Muscle of leg (tissue), 11 donors: ENCODE measurements around the gene CNOT9. TPM values are rescaled to one million over a fixed set of nuclear protein-coding genes. Genes with fewer than 3 reads are reported as not detected.
A peak's percentile ranks its signal among the peaks of the same experiment; 100 is the strongest.

Experiments used
- DNase-seq: peaks from one replicate; pipeline ENCODE4 v3.0.0; 2013
- H3K27ac ChIP-seq: one replicate; pipeline ENCODE4 v1.5.1; 2013; ENCODE audit warnings: mild to moderate bottlenecking, low read length, control low read depth
- H3K27me3 ChIP-seq: one replicate; pipeline ENCODE4 v1.6.1; 2013; ENCODE audit warnings: low read length; ENCODE audit not compliant: control insufficient read depth, insufficient read depth
- H3K36me3 ChIP-seq: one replicate; pipeline ENCODE4 v1.6.1; 2013; ENCODE audit warnings: low read length; ENCODE audit not compliant: control insufficient read depth, insufficient read depth
- H3K4me1 ChIP-seq: one replicate; pipeline ENCODE4 v1.6.1; 2013; ENCODE audit warnings: low read length; ENCODE audit not compliant: control insufficient read depth, insufficient read depth
- H3K4me3 ChIP-seq: one replicate; pipeline ENCODE4 v1.5.1; 2013; ENCODE audit warnings: low read length, control low read depth
- H3K9me3 ChIP-seq: replicated peaks from 2 replicates; pipeline ENCODE4 v1.6.1; 2013; ENCODE audit warnings: low read depth, low read length; ENCODE audit not compliant: control insufficient read depth
- WGBS: methylation state at CpG from one replicate; pipeline ENCODE4 v1.1.5; 2013; ENCODE audit warnings: missing lambda C conversion rate; ENCODE audit not compliant: insufficient coverage; 5-methylcytosine and 5-hydroxymethylcytosine counted together
- polyA plus RNA-seq, 8 donors: library from polyadenylated mRNA; unstranded; fragments of 120-200 nt; gene quantifications; one replicate each; pipeline versions ENCODE4 v1.2.1 to v1.2.3, GENCODE V29; 2013; ENCODE audit warnings: inconsistent platforms in 1 of 8, low replicate concordance in 1 of 8; ENCODE audit not compliant: insufficient read length in 8 of 8, insufficient read depth in 1 of 8
- total RNA-seq: library from RNA; stranded (reverse); fragments of 120-200 nt; gene quantifications from one replicate; pipeline ENCODE4 v1.2.4, GENCODE V29; 2013

Gene CNOT9
- total and polyA plus RNA-seq, 9 donors, result 31.2 to 42.3 (median 35.4) TPM

- Histone ChIP-seq H3K27me3 (no peaks in the 10 kb centered on the region), H3K4me1 (peaks cover 10% of the 10 kb centered on the region), H3K9me3 (no peaks in the 10 kb centered on the region), H3K27ac (peak overlapping the region; percentile 95), H3K4me3 (peak overlapping the region; percentile 69), H3K36me3 (peaks cover 19% of the 10 kb centered on the region)
- WGBS, result 0% methylated on average over 4 of the region's 10 CpGs
- DNase-seq, result peak; percentile 52
Measured at GRCh38 chr2:218569661-218570500, 1.2 kb downstream of the CNOT9 start.

DNA sequence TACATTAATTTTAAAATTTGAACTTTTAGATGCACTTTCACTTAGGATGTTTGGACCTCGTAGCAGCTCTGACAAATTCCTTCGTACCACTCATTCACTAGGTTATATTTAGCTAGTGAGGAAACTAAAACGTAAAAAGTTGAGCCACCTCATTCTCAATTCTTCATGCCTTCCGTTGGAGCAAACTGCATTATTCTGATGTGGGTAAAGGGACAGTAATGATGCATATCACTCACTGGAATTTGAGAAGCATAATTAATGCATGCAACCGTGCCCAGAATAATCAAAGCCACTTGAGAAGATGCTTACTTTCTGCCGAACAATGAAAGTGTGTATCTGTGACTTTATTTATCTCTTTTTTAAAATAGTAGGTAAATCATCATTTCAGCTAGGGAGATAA, 2.2 kb downstream of the CNOT9 start:
- peaks cover 16% of the 10 kb centered on the region for H3K36me3 ChIP-seq
- DNase-seq, result peak; percentile 13
- no peaks in the 10 kb centered on the region for H3K9me3 ChIP-seq
- H3K4me1 ChIP-seq, result peaks cover 10% of the 10 kb centered on the region
- H3K27ac ChIP-seq, result peak overlapping the region; percentile 95
- no CpG with 5 or more reads among the region's 6 CpGs for WGBS
- no peak overlapping the region for H3K4me3 ChIP-seq
- H3K27me3 ChIP-seq, result no peaks in the 10 kb centered on the region

GRCh38 chr2:218576854-218577253, 8.2 kb downstream of the CNOT9 start:
- 100% methylated on average over 1 of the region's 4 CpGs for WGBS
- no peaks in the 10 kb centered on the region for H3K9me3 ChIP-seq
- H3K4me3 ChIP-seq, result no peak overlapping the region
- H3K27me3 ChIP-seq, result no peaks in the 10 kb centered on the region
- no peak for DNase-seq
- peaks cover 20% of the 10 kb centered on the region for H3K36me3 ChIP-seq
- H3K4me1 ChIP-seq, result peaks cover 7% of the 10 kb centered on the region
- H3K27ac ChIP-seq, result no peak overlapping the region

- Histone ChIP-seq H3K4me1 (peaks cover 7% of the 10 kb centered on the region), H3K27me3 (no peaks in the 10 kb centered on the region), H3K9me3 (no peaks in the 10 kb centered on the region), H3K27ac (peak overlapping the region; percentile 42), H3K4me3 (no peak overlapping the region), H3K36me3 (peaks cover 20% of the 10 kb centered on the region)
- DNase-seq, result peak; percentile 10
- WGBS, result 92% methylated on average over 2 of the region's 3 CpGs
Measured at GRCh38 chr2:218577482-218578220, 9.0 kb downstream of the CNOT9 start.

- DNase-seq, result no peak
- no CpG with 5 or more reads among the region's 3 CpGs for WGBS
- Histone ChIP-seq H3K4me3 (no peak overlapping the region), H3K4me1 (peaks cover 7% of the 10 kb centered on the region), H3K36me3 (peaks cover 24% of the 10 kb centered on the region), H3K27me3 (no peaks in the 10 kb centered on the region), H3K9me3 (no peaks in the 10 kb centered on the region), H3K27ac (peak overlapping the region; percentile 42)
Measured at GRCh38 chr2:218578272-218578877, 9.7 kb downstream of the CNOT9 start.

- 100% methylated on average over 2 of the region's 7 CpGs for WGBS
- DNase-seq, result no peak
- Histone ChIP-seq H3K4me3 (no peak overlapping the region), H3K36me3 (peaks cover 35% of the 10 kb centered on the region), H3K9me3 (no peaks in the 10 kb centered on the region), H3K27ac (no peak overlapping the region), H3K4me1 (peaks cover 7% of the 10 kb centered on the region), H3K27me3 (no peaks in the 10 kb centered on the region)
Measured at GRCh38 chr2:218582076-218582475, 13.4 kb downstream of the CNOT9 start.

DNA sequence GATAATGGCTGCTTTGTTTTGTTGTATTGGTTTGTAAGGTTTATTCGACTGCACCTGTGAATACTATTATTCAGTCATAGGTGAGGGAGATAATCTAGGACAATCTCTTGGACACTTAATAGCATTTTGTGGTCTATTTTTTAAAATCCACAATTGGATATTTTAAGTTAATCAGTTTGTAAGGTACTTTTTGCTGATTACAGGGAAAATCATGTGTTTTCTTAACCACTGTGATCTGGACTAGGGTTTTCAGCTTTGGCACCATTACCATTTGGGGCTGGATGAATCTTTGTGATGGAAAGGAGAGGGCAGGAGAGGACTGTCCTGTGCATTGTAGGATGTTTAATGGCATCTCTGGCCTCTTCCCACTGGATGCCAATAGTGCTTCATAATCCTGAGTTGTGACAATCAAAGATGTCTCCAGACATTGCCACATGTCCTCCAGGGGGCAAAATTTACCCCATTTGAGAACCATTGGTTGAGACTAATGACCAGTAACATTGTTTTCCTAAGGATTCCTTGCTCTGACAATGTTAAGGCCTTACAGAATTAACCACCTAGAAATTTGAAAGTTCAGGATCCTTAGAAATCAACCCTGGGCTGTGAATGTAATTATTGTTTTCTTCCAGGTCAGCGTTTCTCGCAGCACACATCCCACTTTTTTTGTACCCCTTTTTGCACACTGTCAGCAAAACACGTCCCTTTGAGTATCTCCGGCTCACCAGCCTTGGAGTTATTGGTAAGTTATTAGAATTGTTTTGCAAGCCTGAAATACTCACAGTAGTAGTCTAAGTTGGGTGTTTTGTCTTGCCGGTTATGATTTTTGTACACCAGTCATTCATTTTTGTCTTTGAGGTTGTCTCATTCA, 15.6 kb downstream of the CNOT9 start:
- peaks cover 39% of the 10 kb centered on the region for H3K36me3 ChIP-seq
- H3K27me3 ChIP-seq, result no peaks in the 10 kb centered on the region
- no CpG with 5 or more reads among the region's 6 CpGs for WGBS
- no peaks in the 10 kb centered on the region for H3K9me3 ChIP-seq
- no peak overlapping the region for H3K27ac ChIP-seq
- no peak for DNase-seq
- H3K4me3 ChIP-seq, result no peak overlapping the region
- no peaks in the 10 kb centered on the region for H3K4me1 ChIP-seq

GRCh38 chr2:218585541-218585940, 16.9 kb downstream of the CNOT9 start:
- no peaks in the 10 kb centered on the region for H3K9me3 ChIP-seq
- no peak overlapping the region for H3K4me3 ChIP-seq
- H3K27ac ChIP-seq, result no peak overlapping the region
- H3K36me3 ChIP-seq, result peaks cover 51% of the 10 kb centered on the region
- no CpG with 5 or more reads among the region's 1 CpG for WGBS
- no peaks in the 10 kb centered on the region for H3K27me3 ChIP-seq
- H3K4me1 ChIP-seq, result no peaks in the 10 kb centered on the region
- no peak for DNase-seq

- peak; percentile 93 for DNase-seq
- Histone ChIP-seq H3K36me3 (no peaks in the 10 kb centered on the region), H3K4me1 (peaks cover 28% of the 10 kb centered on the region), H3K27ac (peak overlapping the region; percentile 84), H3K4me3 (no peak overlapping the region), H3K9me3 (no peaks in the 10 kb centered on the region), H3K27me3 (no peaks in the 10 kb centered on the region)
- 34% methylated on average over 2 of the region's 2 CpGs for WGBS
Measured at GRCh38 chr2:218605432-218605831, 36.8 kb downstream of the CNOT9 start.
